RWPE1 (cell line): ENCODE measurements around the gene RFTN1.

Experiments used
- CTCF ChIA-PET: fragments of 350-600 bp; sonication (Branson Sonifier 250); formaldehyde crosslinking; extraction: SDS; loops from one replicate; lab custom pipeline; 2021; lab: Yijun Ruan, JAX
- POLR2A ChIA-PET: fragments of 400-600 bp; formaldehyde crosslinking; extraction: SDS; loops from one replicate; lab custom pipeline; 2020; ENCODE audit warnings: antibody characterized with exemption; ENCODE audit not compliant: low non-redundant PET; lab: Yijun Ruan, JAX
- DNase-seq: peaks from one replicate; pipeline ENCODE4 v3.0.0; 2012; ENCODE audit warnings: low spot score
- H3K27ac ChIP-seq: fragments of 450-650 bp; 2 replicates; pipeline ENCODE4 v1.5.1; 2017
- TF ChIP-seq, protein P1 (sequence below): fragments of 450-650 bp; conservative IDR thresholded peaks from 2 replicates; pipeline ENCODE4 v1.5.1; 2017; ENCODE audit warnings: low read depth, mild to moderate bottlenecking

Gene RFTN1

DNA sequence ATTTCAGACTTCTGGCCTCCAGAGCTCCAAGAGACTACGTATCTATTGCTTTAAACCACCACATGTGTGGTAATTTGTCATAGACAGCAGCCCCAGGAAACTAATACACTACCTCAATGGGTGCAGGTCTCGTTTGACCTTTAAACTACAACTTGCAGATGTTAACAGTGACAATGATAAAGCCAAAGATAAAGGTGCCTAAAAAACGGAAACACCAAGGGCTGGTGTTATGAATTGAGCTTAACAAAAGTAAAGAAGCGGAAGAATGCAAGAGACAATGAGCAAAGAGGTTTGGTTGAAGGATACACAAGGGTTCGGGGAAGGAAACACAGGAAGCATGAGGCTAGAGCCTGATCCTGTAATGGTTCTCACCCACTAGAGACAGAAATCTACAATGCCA lies 50.8 kb downstream of the RFTN1 start:
- no peak for DNase-seq
- ChIA-PET POLR2A (no interaction called here), CTCF (no interaction called here)
- H3K27ac ChIP-seq: no peak overlapping the region
- TF ChIP-seq, protein P1, sequence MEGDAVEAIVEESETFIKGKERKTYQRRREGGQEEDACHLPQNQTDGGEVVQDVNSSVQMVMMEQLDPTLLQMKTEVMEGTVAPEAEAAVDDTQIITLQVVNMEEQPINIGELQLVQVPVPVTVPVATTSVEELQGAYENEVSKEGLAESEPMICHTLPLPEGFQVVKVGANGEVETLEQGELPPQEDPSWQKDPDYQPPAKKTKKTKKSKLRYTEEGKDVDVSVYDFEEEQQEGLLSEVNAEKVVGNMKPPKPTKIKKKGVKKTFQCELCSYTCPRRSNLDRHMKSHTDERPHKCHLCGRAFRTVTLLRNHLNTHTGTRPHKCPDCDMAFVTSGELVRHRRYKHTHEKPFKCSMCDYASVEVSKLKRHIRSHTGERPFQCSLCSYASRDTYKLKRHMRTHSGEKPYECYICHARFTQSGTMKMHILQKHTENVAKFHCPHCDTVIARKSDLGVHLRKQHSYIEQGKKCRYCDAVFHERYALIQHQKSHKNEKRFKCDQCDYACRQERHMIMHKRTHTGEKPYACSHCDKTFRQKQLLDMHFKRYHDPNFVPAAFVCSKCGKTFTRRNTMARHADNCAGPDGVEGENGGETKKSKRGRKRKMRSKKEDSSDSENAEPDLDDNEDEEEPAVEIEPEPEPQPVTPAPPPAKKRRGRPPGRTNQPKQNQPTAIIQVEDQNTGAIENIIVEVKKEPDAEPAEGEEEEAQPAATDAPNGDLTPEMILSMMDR: no peak

DNA sequence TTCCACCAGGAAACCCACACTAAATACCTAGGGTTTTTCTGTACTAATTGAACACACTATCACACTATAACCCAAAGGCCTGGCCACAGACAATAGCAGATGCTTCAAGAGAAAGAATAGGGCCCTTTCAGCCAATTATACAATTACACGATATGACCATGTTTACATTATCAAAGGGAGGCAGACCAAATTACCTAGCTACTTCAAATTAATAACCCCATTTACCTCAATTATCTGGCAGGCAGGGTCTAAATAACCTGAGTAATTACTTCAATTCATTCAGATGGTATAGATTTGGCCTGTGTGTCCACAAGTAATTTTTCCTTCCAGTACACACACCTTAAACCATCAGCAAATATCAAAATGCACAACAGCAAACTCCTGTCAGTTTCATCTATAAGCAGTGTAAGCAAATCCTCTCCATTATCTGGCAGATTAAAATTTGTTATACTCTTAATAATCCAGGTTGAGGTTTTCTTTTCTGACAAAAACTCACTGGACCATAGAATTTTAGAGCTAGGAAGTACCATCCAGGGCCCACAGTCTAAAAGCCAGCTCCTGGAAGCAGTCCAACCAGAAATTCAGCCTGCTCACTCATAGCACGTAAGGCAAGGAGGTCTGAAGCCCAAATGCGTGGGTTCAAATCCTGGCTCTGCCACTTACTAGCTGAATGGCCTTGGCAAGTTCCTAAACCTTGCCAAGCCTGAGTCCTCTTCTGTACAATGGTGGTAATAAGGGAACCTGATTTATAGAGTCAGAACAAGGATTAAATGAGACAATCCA lies 51.8 kb downstream of the RFTN1 start:
- no peak for DNase-seq
- no peak overlapping the region for H3K27ac ChIP-seq
- CTCF ChIA-PET: interaction anchor here (0.7 kb wide), 1 partner anchor 11 kb away, joined by 3 read pairs; no protein-coding TSS in a partner anchor
- TF ChIP-seq, protein P1: no peak
- POLR2A ChIA-PET: no interaction called here

- CTCF ChIA-PET: interaction anchor here (0.7 kb wide), 1 partner anchor 10 kb away, joined by 3 read pairs; no protein-coding TSS in a partner anchor
Observed at GRCh38 chr3:16460886-16461285, 52.6 kb downstream of the RFTN1 start.

DNA sequence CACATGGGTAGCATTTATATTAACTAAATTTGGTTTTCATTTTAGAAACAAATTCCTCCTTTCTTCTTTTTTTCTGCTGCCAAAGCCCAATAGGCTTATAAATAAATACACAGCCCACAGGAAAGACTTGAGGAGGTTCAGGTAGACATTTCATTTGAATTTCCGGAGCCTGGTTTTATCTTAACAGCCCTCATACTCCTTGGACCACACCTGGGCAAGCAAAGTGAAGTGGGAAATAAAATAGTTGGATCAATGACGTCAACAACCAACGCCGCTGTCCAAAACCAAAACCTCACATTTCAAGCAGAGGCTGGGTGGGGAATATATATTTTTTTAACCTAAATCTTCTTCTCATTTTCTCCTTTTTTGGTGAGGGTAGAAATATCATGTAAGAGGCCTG lies 53.2 kb downstream of the RFTN1 start:
- CTCF ChIA-PET: no interaction called here
- no peak overlapping the region for H3K27ac ChIP-seq
- POLR2A ChIA-PET: no interaction called here

More at GRCh38 chr3:16460886-16461285, 52.6 kb downstream of the RFTN1 start:
- POLR2A ChIA-PET: no interaction called here
- TF ChIP-seq, protein P1: no peak
- no peak overlapping the region for H3K27ac ChIP-seq
- no peak for DNase-seq

GRCh38 chr3:16456784-16457415 lies 56.6 kb downstream of the RFTN1 start:
- ChIA-PET POLR2A (no interaction called here), CTCF (no interaction called here)
- TF ChIP-seq, protein P1: no peak
- no peak for DNase-seq
- no peak overlapping the region for H3K27ac ChIP-seq

More for the DNA sequence above, 53.2 kb downstream of the RFTN1 start:
- DNase-seq: no peak
- TF ChIP-seq, protein P1: no peak

DNA sequence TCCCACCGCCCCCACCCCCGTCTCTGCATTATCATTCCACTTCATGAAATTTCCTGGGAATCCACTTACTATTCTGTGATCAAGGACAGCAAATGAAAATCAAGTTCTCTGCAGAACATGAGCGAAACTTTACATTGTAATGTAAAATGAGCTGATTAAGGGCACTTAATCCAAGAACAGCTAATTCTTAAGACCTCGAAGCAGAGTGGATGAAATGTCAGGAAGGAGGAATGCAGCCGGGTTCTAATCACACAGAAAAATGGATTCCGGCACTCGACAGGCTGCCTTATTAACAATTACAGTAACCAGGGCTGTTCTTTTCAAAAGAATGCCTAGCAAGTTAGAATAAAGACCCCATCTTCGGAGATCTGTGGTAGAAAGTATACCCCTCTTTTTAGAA lies 57.5 kb downstream of the RFTN1 start:
- ChIA-PET CTCF (no interaction called here), POLR2A (no interaction called here)
- H3K27ac ChIP-seq: no peak overlapping the region
- DNase-seq: no peak
- TF ChIP-seq, protein P1: no peak
